Measurements from ENCODE around the gene ROBO1. TPM values are rescaled to one million over a fixed set of nuclear protein-coding genes. Genes with fewer than 3 reads are reported as not detected.

The ROBO1 gene
- total RNA-seq, 1 experiment from 2014 or later: 33.9 TPM

DNA sequence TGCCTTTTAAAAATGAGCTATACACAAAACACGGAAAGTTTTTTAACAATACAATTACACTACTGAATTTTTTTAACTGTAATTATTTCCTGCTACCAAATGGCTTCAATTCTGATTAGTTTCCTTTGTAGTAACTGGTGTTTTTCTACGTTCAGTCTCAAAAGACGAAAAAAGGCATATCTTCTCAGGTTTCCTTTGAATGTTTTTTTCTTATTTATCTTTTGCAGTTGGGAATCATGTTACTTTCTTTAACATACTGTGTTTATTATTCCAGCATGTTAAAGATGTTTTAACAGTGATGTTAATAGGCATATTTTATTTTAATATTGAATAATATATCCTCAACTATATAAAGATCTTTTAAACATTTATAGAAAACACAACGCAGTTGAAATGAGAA, 1055.5 kb downstream of the ROBO1 start:
- H3K27me3 Mint-ChIP-seq (ENCODE audit: unreplicated experiment): no peaks in the 10 kb centered on the region
- CTCF ChIA-PET: no interaction called here
- H3K36me3 Mint-ChIP-seq (ENCODE audit: insufficient read depth, unreplicated experiment): no peaks in the 10 kb centered on the region
- no peaks in the 10 kb centered on the region for H3K9me3 Mint-ChIP-seq (ENCODE audit: low read depth, unreplicated experiment)
- DNase-seq: no peak
- H3K27ac Mint-ChIP-seq (ENCODE audit: unreplicated experiment): no peak overlapping the region
- intact Hi-C loops (cut with micrococcal nuclease; ENCODE audit: unreplicated experiment): no loop called here
- no peaks in the 10 kb centered on the region for H3K4me1 Mint-ChIP-seq (ENCODE audit: low read depth, unreplicated experiment)
- no peak overlapping the region for H3K4me3 Mint-ChIP-seq (ENCODE audit: low read depth, unreplicated experiment)
- BruUV-seq (replicated peaks): no TSS peak
- TF ChIP-seq, protein P1, sequence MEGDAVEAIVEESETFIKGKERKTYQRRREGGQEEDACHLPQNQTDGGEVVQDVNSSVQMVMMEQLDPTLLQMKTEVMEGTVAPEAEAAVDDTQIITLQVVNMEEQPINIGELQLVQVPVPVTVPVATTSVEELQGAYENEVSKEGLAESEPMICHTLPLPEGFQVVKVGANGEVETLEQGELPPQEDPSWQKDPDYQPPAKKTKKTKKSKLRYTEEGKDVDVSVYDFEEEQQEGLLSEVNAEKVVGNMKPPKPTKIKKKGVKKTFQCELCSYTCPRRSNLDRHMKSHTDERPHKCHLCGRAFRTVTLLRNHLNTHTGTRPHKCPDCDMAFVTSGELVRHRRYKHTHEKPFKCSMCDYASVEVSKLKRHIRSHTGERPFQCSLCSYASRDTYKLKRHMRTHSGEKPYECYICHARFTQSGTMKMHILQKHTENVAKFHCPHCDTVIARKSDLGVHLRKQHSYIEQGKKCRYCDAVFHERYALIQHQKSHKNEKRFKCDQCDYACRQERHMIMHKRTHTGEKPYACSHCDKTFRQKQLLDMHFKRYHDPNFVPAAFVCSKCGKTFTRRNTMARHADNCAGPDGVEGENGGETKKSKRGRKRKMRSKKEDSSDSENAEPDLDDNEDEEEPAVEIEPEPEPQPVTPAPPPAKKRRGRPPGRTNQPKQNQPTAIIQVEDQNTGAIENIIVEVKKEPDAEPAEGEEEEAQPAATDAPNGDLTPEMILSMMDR (IDR thresholded peaks at IDR 0.05; ENCODE audit: unreplicated experiment): no peak

DNA sequence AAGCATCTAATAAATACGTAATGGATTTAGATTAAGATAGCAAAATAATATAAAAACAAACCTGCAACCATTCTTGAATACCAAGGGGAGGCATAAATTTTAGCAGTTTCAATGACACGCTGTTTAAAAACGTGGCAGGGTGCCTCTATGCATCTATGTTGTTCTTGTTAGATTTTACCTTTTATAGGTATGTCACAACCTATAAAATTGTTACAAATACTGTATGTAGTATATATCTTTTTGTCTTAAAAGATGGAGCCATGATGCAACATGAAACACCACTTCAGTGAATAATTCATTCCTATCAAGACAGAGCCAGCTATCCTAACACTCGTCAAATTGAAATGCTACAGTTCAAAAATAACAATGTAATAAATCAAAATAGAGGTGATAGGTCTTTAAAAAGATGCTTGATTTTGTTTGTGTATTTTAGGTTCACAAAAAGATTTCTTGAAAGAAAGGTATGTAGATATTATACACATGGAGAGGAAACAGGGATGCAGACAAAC, 1059.2 kb downstream of the ROBO1 start:
- H3K9me3 Mint-ChIP-seq (ENCODE audit: low read depth, unreplicated experiment): no peaks in the 10 kb centered on the region
- H3K4me3 Mint-ChIP-seq (ENCODE audit: low read depth, unreplicated experiment): no peak overlapping the region
- H3K36me3 Mint-ChIP-seq (ENCODE audit: insufficient read depth, unreplicated experiment): no peaks in the 10 kb centered on the region
- no peak for DNase-seq
- no peak overlapping the region for H3K27ac Mint-ChIP-seq (ENCODE audit: unreplicated experiment)
- no peaks in the 10 kb centered on the region for H3K4me1 Mint-ChIP-seq (ENCODE audit: low read depth, unreplicated experiment)
- no TSS peak for BruUV-seq (replicated peaks)
- CTCF ChIA-PET: no interaction called here
- no peaks in the 10 kb centered on the region for H3K27me3 Mint-ChIP-seq (ENCODE audit: unreplicated experiment)
- intact Hi-C loops (cut with micrococcal nuclease; ENCODE audit: unreplicated experiment): no loop called here
- TF ChIP-seq, protein P1 (IDR thresholded peaks at IDR 0.05; ENCODE audit: unreplicated experiment): no peak

- BruUV-seq (replicated peaks): no TSS peak
- no peaks in the 10 kb centered on the region for H3K4me1 Mint-ChIP-seq (ENCODE audit: low read depth, unreplicated experiment)
- H3K36me3 Mint-ChIP-seq (ENCODE audit: insufficient read depth, unreplicated experiment): no peaks in the 10 kb centered on the region
- TF ChIP-seq, protein P1 (IDR thresholded peaks at IDR 0.05; ENCODE audit: unreplicated experiment): no peak
- H3K9me3 Mint-ChIP-seq (ENCODE audit: low read depth, unreplicated experiment): no peaks in the 10 kb centered on the region
- CTCF ChIA-PET: no interaction called here
- no peak overlapping the region for H3K27ac Mint-ChIP-seq (ENCODE audit: unreplicated experiment)
- H3K4me3 Mint-ChIP-seq (ENCODE audit: low read depth, unreplicated experiment): no peak overlapping the region
- no peaks in the 10 kb centered on the region for H3K27me3 Mint-ChIP-seq (ENCODE audit: unreplicated experiment)
- DNase-seq: no peak
- intact Hi-C loops (cut with micrococcal nuclease; ENCODE audit: unreplicated experiment): no loop called here
Observed at GRCh38 chr3:78707609-78708008, 1060.2 kb downstream of the ROBO1 start.

DNA sequence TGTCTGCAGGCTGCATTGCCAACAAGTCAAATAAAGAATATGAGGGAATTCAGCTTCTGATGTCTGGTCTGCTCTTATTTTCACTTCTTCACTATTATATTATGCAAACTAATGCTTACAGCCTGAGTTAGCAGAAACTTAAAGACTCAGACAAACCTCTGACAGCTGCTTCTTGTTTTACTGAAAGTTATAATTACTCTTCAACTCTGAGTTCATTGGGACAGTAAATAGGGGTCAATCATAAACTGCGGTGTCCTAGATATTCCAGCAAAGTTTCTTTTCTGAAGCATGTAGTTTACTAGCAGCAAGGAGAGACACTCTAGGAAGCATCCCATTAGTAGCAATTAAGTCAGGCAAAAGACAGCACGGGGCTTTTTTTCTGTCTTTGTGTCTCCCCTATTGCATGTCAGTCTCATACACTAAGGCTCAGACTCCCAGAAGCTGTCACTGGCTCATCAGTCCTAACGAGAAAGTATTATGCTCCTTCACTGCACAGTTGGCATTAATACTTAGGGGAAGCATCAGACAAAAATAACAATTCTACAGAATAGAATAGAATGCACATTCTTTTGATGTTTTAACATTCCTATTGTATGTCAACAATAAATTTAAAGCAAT, 1060.8 kb downstream of the ROBO1 start:
- Mint-ChIP-seq H3K4me3 (ENCODE audit: low read depth, unreplicated experiment) (no peak overlapping the region), H3K4me1 (ENCODE audit: low read depth, unreplicated experiment) (no peaks in the 10 kb centered on the region)

More for the DNA sequence above, 1060.8 kb downstream of the ROBO1 start:
- Mint-ChIP-seq H3K36me3 (ENCODE audit: insufficient read depth, unreplicated experiment) (no peaks in the 10 kb centered on the region), H3K27me3 (ENCODE audit: unreplicated experiment) (no peaks in the 10 kb centered on the region), H3K9me3 (ENCODE audit: low read depth, unreplicated experiment) (no peaks in the 10 kb centered on the region), H3K27ac (ENCODE audit: unreplicated experiment) (no peak overlapping the region)
- TF ChIP-seq, protein P1 (IDR thresholded peaks at IDR 0.05; ENCODE audit: unreplicated experiment): no peak
- no TSS peak for BruUV-seq (replicated peaks)
- no peak for DNase-seq
- CTCF ChIA-PET: no interaction called here
- intact Hi-C loops (cut with micrococcal nuclease; ENCODE audit: unreplicated experiment): no loop called here
